GM21786 (cell line): ENCODE data around the gene CEP41.
"Not testable (repeated sequence)": the region's sequence is repeated elsewhere in the genome, so short reads cannot be mapped to it uniquely, and the experiment has no call there.

ENCODE experiments used
- ATAC-seq: cut with Tn5 transposase; IDR thresholded peaks from one replicate; pipeline ENCODE4 v1.9.1; 2021; ENCODE audit not compliant: unreplicated experiment

Gene CEP41

DNA sequence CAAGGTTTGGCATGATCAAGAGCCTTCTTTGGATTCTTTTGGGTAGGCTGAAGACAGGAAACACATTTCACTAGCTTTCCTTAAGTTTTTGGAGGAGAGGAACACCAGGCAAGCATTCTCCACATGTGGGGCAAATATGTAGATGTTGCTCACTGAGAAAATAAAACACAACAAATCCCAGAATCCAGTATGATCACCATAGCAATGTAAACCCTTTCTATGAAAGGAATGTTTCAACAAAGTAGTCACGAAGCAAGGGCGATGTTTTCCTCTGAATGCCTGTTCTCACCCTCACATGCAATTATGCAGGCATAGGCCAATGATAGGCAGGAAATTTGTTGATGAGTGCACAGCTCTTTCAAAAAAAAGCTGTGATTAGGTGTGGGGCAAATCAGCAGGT, 20.5 kb upstream of the CEP41 start:
- no peak for ATAC-seq

DNA sequence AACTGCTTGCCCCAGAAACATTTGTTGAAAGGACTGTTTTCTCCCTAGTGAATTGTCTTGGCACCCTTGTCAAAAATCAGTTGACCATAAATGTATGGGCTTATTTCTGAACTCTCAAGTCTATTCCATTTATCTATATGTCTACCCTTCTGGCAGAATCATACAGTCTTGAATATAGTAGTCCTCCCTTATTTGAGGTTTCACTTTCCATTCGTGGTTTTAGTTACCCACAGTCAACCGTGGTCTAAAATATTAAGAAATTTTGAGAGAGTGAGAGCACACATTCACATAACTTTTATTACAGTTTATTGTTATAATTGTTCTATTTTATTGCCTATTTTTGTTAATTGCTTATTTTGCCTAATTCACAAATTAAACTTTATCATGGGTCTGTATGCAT, 17.4 kb upstream of the CEP41 start:
- ATAC-seq, result no peak

- no peak for ATAC-seq
Observed at GRCh38 chr7:130454959-130455358, 14.1 kb upstream of the CEP41 start.

GRCh38 chr7:130452951-130453350, 12.1 kb upstream of the CEP41 start:
- ATAC-seq, result no peak

- not testable (repeated sequence) for ATAC-seq
Observed at GRCh38 chr7:130451344-130451743, 10.5 kb upstream of the CEP41 start.

- ATAC-seq, result no peak
Observed at GRCh38 chr7:130446259-130446658, 5.4 kb upstream of the CEP41 start.

- ATAC-seq, result no peak
Observed at GRCh38 chr7:130444751-130445407, 4.1 kb upstream of the CEP41 start.

DNA sequence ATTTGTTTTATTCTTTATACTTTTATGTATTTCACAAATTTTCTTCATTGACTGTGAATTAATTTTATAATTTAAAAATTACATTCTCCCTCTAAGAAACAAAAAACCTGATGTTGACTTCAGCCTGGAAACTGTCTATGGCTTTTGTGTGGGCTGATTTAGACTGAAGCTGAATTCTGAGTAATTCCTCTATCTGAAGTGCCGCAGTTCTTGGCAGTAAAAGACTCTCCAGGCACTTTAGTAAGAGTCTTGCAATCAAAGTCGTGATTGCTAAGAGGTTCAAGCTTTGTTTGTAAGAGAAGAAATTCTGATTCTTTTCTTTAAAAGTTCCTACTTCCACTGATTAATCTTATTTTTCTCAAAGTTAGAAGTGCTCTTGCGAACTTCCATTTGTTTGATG, 3.4 kb upstream of the CEP41 start:
- ATAC-seq, result no peak

- ATAC-seq, result no peak
Observed at GRCh38 chr7:130442601-130443000, 1.8 kb upstream of the CEP41 start.

DNA sequence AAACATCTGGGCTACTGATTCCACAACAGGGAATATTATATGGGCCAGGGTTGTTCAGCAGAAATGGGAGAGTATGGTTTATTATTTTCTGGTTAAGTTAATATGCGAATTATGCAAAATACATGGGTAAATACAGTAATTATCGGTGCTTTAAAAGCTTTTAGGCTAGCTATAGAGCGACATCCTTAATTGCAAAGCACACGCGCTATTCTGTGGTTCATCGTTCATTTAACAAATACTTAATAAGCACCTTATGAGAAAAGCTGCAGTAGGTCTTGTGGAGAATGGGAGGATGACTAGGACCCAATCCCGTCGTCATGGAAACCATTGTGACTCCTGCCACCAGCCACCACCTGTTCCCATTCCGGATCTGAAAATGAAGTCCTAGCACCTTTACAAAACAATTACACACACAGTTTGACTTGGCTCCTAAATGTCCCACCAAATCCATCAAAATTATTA, 623 bp upstream of the CEP41 start:
- ATAC-seq, result no peak

DNA sequence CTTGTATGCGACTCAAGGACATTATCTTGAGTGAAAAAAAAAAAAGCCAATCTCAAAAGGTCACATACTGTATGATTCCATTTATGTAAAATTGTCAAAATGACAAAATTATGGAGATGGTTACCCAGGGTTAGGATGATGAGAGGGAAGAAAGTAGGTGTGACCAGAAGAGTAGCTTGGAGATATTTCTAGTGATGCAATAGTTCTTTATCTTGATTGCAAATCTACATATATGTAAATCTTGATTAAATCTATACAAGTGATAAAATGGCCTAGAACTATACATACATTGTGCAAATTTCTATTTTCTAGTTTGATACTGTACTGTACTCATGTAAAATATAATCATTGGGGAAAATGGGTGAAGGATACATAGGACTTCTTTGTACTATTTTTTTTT, 4.6 kb downstream of the CEP41 start:
- no peak for ATAC-seq

- ATAC-seq, result no peak
Observed at GRCh38 chr7:130435311-130435854, 5.4 kb downstream of the CEP41 start.

DNA sequence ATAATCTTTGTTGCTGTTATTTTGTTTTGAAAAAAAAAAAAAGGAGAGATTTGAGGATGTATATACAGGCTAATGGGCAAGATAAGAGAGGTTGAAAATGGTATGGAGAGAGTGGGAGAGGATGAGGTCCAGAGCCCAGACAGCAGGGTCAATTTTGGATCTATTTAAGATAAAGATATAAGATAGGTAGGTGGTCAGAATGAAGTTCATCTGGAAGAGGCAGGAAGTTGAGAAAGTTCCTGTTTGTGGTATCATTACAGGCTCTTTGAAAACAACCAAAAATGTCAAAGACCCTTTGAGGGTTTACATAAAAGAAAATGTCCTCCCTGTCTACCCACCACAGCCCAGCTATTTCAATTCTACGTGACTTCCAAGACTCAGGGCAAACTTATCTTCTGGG, 7.5 kb downstream of the CEP41 start:
- no peak for ATAC-seq

DNA sequence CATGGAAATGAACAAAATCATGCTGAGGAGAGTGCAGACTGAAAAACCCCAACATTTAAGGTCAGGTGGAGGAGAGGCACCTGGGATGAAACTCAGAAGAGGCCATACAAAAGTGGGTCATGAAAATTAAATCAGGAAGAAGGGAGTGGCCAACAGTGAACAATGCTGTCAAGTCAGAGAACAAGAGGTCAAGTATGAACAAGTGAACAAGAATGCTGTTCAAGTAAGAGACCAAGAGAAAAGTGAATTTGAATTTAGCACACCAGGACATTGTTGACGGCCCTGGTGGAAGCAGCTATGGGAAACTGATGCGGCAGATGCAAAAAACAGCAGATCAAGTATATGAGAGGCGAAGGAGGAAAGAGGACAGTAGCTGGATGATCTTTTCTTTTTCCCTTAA, 7.9 kb downstream of the CEP41 start:
- no peak for ATAC-seq

DNA sequence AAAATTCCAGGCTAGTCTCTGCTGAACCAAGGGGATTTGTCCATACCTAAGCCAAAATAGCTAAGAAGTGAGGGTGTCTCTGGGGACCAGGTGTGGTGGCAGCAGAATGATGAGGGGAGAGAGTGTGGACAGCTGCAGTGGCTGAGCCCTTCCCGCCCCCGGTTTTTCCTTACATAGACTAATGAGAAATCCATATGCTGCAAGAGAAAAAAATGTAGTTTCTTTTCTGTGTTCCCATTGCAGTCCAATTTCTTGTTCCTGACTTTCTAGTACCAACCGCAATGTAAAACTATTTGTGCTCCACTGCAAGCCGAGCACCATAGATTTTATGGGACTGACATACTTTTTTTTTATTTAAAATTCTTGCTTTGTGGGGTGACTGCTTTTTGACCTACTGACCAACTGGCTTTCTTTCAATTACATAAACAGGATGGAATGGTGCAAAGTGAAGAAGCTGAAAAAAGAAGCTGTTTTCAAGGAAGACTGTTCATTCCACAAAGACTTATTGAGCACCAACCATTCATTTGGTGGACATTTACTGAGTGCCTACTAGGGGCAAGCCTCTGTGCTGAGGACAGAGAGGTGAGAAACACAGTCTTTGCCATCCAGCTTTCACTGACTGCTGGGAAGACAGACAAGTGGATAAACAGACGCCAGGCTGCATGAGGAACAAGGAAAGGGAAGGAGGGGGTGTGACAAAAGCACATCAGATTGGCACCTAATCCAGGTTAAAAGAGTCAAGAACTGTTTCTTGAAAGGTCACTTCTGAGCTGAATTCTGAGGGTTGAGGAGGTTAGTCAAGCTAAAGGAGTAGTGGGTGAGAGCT, 9.8 kb downstream of the CEP41 start:
- no peak for ATAC-seq

DNA sequence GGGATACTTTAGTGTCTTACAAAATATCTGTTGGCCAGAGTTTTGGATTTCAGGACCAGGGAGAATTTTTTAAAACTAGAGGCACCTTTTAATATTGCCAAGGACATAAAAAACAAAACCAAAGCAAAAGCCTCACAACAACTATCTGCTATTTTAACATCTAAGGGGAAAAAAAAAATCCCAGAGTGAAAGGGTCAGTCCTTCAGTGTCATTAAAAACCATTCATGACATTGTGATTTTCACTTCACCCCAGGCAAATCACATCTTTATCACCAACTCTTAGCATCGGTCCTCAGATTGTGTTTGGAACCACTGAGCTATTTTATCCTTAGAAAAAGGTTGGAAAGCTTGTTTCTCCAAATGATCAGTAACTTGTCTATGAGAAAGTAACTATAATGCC, 10.7 kb downstream of the CEP41 start:
- ATAC-seq, result no peak

- no peak for ATAC-seq
Observed at GRCh38 chr7:130429019-130429418, 11.8 kb downstream of the CEP41 start.

GRCh38 chr7:130426564-130426963, 14.3 kb downstream of the CEP41 start:
- ATAC-seq, result no peak

DNA sequence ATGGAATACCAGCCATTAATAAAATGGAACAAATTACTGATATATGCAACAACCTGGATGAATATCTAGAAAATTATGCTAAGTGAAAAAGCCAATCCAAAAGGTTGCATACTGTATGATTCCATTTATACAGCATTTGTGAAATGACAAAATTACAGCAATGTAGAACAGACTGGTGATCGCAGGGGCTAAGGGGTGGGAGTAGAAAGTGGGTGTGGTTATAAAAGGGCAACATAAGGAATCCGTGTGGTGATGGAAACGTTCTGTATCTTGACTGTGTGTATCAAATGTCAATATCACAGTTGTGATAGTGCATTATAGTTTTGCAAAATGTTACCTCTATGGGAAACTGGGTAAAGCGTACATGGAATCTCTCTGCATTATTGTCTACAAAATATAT, 15.0 kb downstream of the CEP41 start:
- no peak for ATAC-seq

- no peak for ATAC-seq
Observed at GRCh38 chr7:130423501-130424037, 17.2 kb downstream of the CEP41 start.

DNA sequence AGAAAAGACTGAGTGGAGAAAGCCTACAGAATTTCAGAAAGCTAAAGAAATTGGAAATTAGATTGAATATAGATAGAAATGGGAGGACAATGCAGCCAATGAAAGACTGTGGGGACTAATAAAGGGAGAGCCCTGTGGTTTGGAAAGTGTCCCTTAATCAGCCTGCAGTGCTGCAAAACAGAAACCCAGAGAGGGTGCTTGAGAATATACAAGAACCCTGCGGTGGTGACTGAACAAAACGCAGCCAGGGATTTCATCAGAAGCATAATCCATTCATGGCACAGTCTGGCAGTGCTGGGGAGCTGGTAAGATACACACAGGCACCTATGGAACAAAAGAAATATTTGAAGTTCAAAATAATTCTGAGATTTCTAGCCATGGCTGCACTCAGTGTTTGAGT, 19.1 kb downstream of the CEP41 start:
- ATAC-seq, result no peak
